Ovary (tissue), 3 donors: ENCODE results near the gene TTLL11.

Experiments used
- EP300 ChIP-seq: sonication (generic); formaldehyde crosslinking; IDR thresholded peaks from one replicate; pipeline ENCODE4 v1.6.1; 2017; ENCODE audit warnings: antibody characterized with exemption
- POLR2A ChIP-seq: fragments of 450-650 bp; IDR thresholded peaks from one replicate; pipeline ENCODE4 v1.6.1; 2017; ENCODE audit warnings: antibody characterized with exemption, mild to moderate bottlenecking, moderate library complexity
- TF ChIP-seq, protein P1 (sequence below), 3 donors: fragments of 450-650 bp in 2 of 3; fragments of 200-600 bp in 1 of 3; IDR thresholded peaks; one replicate each; pipeline versions ENCODE4 v1.5.1 to v1.8.0; 2016 to 2022; ENCODE audit warnings: antibody characterized with exemption in 3 of 3, mild to moderate bottlenecking in 1 of 3
- donor health status: DM: no; HTN: no; CAD: no.

DNA sequence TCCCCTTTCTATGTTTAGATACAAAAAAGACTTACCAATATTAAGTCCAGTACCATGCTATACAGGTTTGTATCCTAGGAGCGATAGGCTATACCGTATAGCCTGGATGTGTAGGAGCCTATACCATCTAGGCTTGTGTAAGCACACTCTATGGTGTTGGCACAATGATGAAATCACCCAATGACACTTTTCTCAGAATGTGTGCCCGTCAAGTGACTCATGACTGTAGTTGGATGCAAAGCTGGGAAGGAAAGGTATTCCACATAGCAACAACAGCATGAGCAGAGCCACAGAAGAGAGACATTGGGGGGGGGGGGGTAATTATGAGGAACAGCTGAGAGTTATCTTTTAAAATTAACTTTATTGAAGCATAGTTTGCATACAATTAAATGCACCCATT is 63.2 kb downstream of the TTLL11 start:
- TF ChIP-seq, protein P1, sequence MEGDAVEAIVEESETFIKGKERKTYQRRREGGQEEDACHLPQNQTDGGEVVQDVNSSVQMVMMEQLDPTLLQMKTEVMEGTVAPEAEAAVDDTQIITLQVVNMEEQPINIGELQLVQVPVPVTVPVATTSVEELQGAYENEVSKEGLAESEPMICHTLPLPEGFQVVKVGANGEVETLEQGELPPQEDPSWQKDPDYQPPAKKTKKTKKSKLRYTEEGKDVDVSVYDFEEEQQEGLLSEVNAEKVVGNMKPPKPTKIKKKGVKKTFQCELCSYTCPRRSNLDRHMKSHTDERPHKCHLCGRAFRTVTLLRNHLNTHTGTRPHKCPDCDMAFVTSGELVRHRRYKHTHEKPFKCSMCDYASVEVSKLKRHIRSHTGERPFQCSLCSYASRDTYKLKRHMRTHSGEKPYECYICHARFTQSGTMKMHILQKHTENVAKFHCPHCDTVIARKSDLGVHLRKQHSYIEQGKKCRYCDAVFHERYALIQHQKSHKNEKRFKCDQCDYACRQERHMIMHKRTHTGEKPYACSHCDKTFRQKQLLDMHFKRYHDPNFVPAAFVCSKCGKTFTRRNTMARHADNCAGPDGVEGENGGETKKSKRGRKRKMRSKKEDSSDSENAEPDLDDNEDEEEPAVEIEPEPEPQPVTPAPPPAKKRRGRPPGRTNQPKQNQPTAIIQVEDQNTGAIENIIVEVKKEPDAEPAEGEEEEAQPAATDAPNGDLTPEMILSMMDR (IDR thresholded peaks at IDR 0.05) = no peak
- TF ChIP-seq EP300 = no peak
- TF ChIP-seq POLR2A = no peak
